GM23338 (cell line): ENCODE results near the gene PLEKHG5. TPM values are rescaled to one million over a fixed set of nuclear protein-coding genes. Genes with fewer than 3 reads are reported as not detected.

Experiments used
- ATAC-seq: fragments of 200-7000 bp; cut with Tn5 transposase; 3 replicates; pipeline ENCODE4 v1.9.1; 2020
- DNase-seq: peaks from one replicate; pipeline ENCODE4 v3.0.0-alpha.2; 2015; ENCODE audit warnings: low spot score
- H2AFZ ChIP-seq: fragments of 200-600 bp; sonication (generic); 2 replicates; pipeline ENCODE4 v1.8.0; 2016; ENCODE audit warnings: antibody characterized with exemption, mild to moderate bottlenecking, moderate library complexity
- H3F3A ChIP-seq: fragments of 200-600 bp; sonication (generic); replicated peaks from 2 replicates; pipeline ENCODE4 v1.8.0; 2017; ENCODE audit warnings: antibody characterized with exemption, mixed run types, low read depth
- H3K27ac ChIP-seq: fragments of 200-600 bp; sonication (generic); 2 replicates; pipeline ENCODE4 v1.6.1; 2016; ENCODE audit warnings: low read depth
- H3K27me3 ChIP-seq: fragments of 200-600 bp; sonication (generic); 2 replicates; pipeline ENCODE4 v1.8.0; 2016; ENCODE audit warnings: mild to moderate bottlenecking, mixed run types, moderate library complexity; ENCODE audit not compliant: insufficient read depth
- H3K36me3 ChIP-seq: fragments of 200-600 bp; sonication (generic); 2 replicates; pipeline ENCODE4 v1.8.0; 2016; ENCODE audit warnings: mild to moderate bottlenecking; ENCODE audit not compliant: insufficient read depth
- H3K4me1 ChIP-seq: fragments of 200-600 bp; sonication (generic); 2 replicates; pipeline ENCODE4 v1.8.0; 2016; ENCODE audit warnings: mild to moderate bottlenecking, moderate library complexity; ENCODE audit not compliant: insufficient read depth
- H3K4me2 ChIP-seq: fragments of 200-600 bp; sonication (generic); 2 replicates; pipeline ENCODE4 v1.7.1; 2017; ENCODE audit warnings: mixed run types
- H3K4me3 ChIP-seq: fragments of 200-600 bp; sonication (generic); 2 replicates; pipeline ENCODE4 v1.6.1; 2016; ENCODE audit warnings: mixed run types
- H3K79me2 ChIP-seq: fragments of 200-600 bp; sonication (generic); replicated peaks from 2 replicates; pipeline ENCODE4 v1.8.0; 2017; ENCODE audit warnings: mild to moderate bottlenecking; ENCODE audit not compliant: insufficient read depth
- H3K9me2 ChIP-seq: fragments of 200-600 bp; sonication (generic); 2 replicates; pipeline ENCODE4 v1.8.0; 2017; ENCODE audit not compliant: insufficient read depth
- H4K20me1 ChIP-seq: fragments of 200-600 bp; sonication (generic); replicated peaks from 2 replicates; pipeline ENCODE4 v1.8.0; 2017; ENCODE audit warnings: mild to moderate bottlenecking; ENCODE audit not compliant: insufficient read depth
- H3K27ac Mint-ChIP-seq: 2 replicates; pipeline ENCODE4 v1.8.0; 2020; ENCODE audit warnings: inconsistent platforms, mild to moderate bottlenecking, moderate library complexity, mixed read lengths
- H3K27me3 Mint-ChIP-seq: 3 replicates; pipeline ENCODE4 v1.8.0; 2022; ENCODE audit warnings: low read depth, mild to moderate bottlenecking, moderate library complexity, mixed read lengths, inconsistent platforms; ENCODE audit not compliant: insufficient read depth, poor library complexity
- H3K36me3 Mint-ChIP-seq: 3 replicates; pipeline ENCODE4 v1.8.0; 2021; ENCODE audit warnings: low read depth, mild to moderate bottlenecking, inconsistent platforms, moderate library complexity, mixed read lengths
- H3K4me1 Mint-ChIP-seq: 3 replicates; pipeline ENCODE4 v1.8.0; 2020; ENCODE audit warnings: mild to moderate bottlenecking, inconsistent platforms, mixed read lengths
- H3K4me3 Mint-ChIP-seq: 3 replicates; pipeline ENCODE4 v1.8.0; 2021; ENCODE audit warnings: moderate library complexity, mild to moderate bottlenecking, inconsistent platforms, mixed read lengths
- H3K9me3 Mint-ChIP-seq: 3 replicates; pipeline ENCODE4 v1.8.0; 2020; ENCODE audit warnings: moderate library complexity, mild to moderate bottlenecking, inconsistent platforms, mixed read lengths
- CREB1 ChIP-seq: fragments of 250-450 bp; sonication (Bioruptor Pico); IDR thresholded peaks from 2 replicates; pipeline ENCODE4 v1.5.0; 2020; ENCODE audit warnings: low read depth, mild to moderate bottlenecking, moderate library complexity
- EZH2 ChIP-seq: fragments of 200-600 bp; sonication (generic); IDR thresholded peaks from one replicate; pipeline ENCODE4 v1.8.0; 2017; ENCODE audit warnings: antibody characterized with exemption, mild to moderate bottlenecking, low read depth; ENCODE audit not compliant: unreplicated experiment
- NANOG ChIP-seq: IDR thresholded peaks from 2 replicates; pipeline ENCODE4 v1.6.1; 2016; ENCODE audit warnings: antibody characterized with exemption, borderline replicate concordance
- REST ChIP-seq: IDR thresholded peaks from one replicate; pipeline ENCODE4 v1.6.1; 2018; ENCODE audit warnings: antibody characterized with exemption; ENCODE audit not compliant: unreplicated experiment
- ZNF331 ChIP-seq: fragments of 250-450 bp; sonication (Bioruptor Pico); IDR thresholded peaks from 2 replicates; pipeline ENCODE4 v1.5.0; 2020; ENCODE audit warnings: low read depth, mild to moderate bottlenecking, moderate library complexity
- ZNF462 ChIP-seq: fragments of 250-450 bp; sonication (Bioruptor Pico); IDR thresholded peaks from 2 replicates; pipeline ENCODE4 v1.5.0; 2020; ENCODE audit warnings: mild to moderate bottlenecking, moderate library complexity
- polyA plus RNA-seq: library from polyadenylated mRNA; unstranded; fragments of >200 nt; fragmentation: Nextera tagmentation; extraction: Ambion mirVana; gene quantifications from 2 replicates; pipeline ENCODE4 v1.2.1, GENCODE V29; 2016
- total RNA-seq: library from RNA; depleted of rRNA; stranded (reverse); fragments of >200 nt; shearing (Covaris generic); gene quantifications from 2 replicates; pipeline ENCODE4 v1.2.3, GENCODE V29; 2014
- TF ChIP-seq, protein P1 (sequence below), 2 experiments: fragments of 200-600 bp in 1 of 2; sonication (generic) in 1 of 2; conservative IDR thresholded peaks; 2 replicates each; pipeline versions ENCODE4 v1.5.1 to v1.6.1; 2016 to 2017; ENCODE audit warnings: antibody characterized with exemption in 2 of 2, low read depth in 2 of 2, mild to moderate bottlenecking in 2 of 2, moderate library complexity in 1 of 2

The PLEKHG5 gene
- total and polyA plus RNA-seq, 2 experiments from 2014 or later = 9.0 to 26.4 TPM

- H3K79me2 ChIP-seq = no peaks in the 10 kb centered on the region
- no peaks in the 10 kb centered on the region; the same call in none of the 2 replicates for H4K20me1 ChIP-seq
- H3K4me2 ChIP-seq = peak overlapping the region; percentile 62; the same call in 1 of the 2 replicates
- Mint-ChIP-seq H3K27ac (peak overlapping the region; percentile 89), H3K4me1 (peaks cover 32% of the 10 kb centered on the region), H3K9me3 (no peaks in the 10 kb centered on the region), H3K27me3 (peaks cover 23% of the 10 kb centered on the region), H3K4me3 (peak overlapping the region; percentile 36; the same call in 2 of the 3 replicates), H3K36me3 (peaks cover 5% of the 10 kb centered on the region)
- H3K36me3 ChIP-seq = no peaks in the 10 kb centered on the region
- TF ChIP-seq ZNF462 (CRISPR knock-in tag) (no peak), CREB1 (no peak), EZH2 (no peak), NANOG (no peak), ZNF331 (peak; percentile 67), REST (no peak)
- TF ChIP-seq, protein P1, sequence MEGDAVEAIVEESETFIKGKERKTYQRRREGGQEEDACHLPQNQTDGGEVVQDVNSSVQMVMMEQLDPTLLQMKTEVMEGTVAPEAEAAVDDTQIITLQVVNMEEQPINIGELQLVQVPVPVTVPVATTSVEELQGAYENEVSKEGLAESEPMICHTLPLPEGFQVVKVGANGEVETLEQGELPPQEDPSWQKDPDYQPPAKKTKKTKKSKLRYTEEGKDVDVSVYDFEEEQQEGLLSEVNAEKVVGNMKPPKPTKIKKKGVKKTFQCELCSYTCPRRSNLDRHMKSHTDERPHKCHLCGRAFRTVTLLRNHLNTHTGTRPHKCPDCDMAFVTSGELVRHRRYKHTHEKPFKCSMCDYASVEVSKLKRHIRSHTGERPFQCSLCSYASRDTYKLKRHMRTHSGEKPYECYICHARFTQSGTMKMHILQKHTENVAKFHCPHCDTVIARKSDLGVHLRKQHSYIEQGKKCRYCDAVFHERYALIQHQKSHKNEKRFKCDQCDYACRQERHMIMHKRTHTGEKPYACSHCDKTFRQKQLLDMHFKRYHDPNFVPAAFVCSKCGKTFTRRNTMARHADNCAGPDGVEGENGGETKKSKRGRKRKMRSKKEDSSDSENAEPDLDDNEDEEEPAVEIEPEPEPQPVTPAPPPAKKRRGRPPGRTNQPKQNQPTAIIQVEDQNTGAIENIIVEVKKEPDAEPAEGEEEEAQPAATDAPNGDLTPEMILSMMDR (conservative IDR thresholded peaks at IDR 0.05; ENCODE audit: low read depth in 2 of 2) = no peak
- no peak overlapping the region for H2AFZ ChIP-seq
- H3K4me3 ChIP-seq = no peak overlapping the region; the same call in 1 of the 2 replicates
- DNase-seq (peak; percentile 96), ATAC-seq (peak; percentile 94)
- H3K27me3 ChIP-seq = no peaks in the 10 kb centered on the region
- H3K9me2 ChIP-seq = no peaks in the 10 kb centered on the region
- H3F3A ChIP-seq = peaks cover 29% of the 10 kb centered on the region
- H3K4me1 ChIP-seq = peaks cover 20% of the 10 kb centered on the region
- H3K27ac ChIP-seq = peak overlapping the region; percentile 78
Measured at GRCh38 chr1:6519935-6520671, 28.6 kb upstream of the PLEKHG5 start.
